Stimulated activated CD4-positive, alpha-beta T cell treated with anti-CD3 and anti-CD28 coated beads, Interleukin-12 subunit alpha, Interleukin-12 subunit beta, amount 100 ng/mL, for 48 hours (primary cell): ENCODE measurements around the gene SCGB2A2.

Source experiments
- DNase-seq, 3 donors: peaks; one replicate each; pipeline ENCODE4 v3.0.0-alpha.2; 2020; ENCODE audit warnings: low read depth in 2 of 3, low spot score in 1 of 3

Gene SCGB2A2

GRCh38 chr11:62269654-62270278 is at the start of gene SCGB2A2:
SCGB2A2 (plus strand) TSS chr11:62270158; CDS start chr11:62270217, 59 bp downstream.
- no peak for DNase-seq

GRCh38 chr11:62221498-62221897 is 48.5 kb upstream of the SCGB2A2 start:
- no peak for DNase-seq

- DNase-seq: no peak
Measured at GRCh38 chr11:62223095-62223494, 46.9 kb upstream of the SCGB2A2 start.

GRCh38 chr11:62233730-62234129 is 36.2 kb upstream of the SCGB2A2 start:
- no peak for DNase-seq

GRCh38 chr11:62236187-62236586 is 33.8 kb upstream of the SCGB2A2 start:
- DNase-seq: no peak

- DNase-seq: no peak
Measured at GRCh38 chr11:62237499-62237898, 32.5 kb upstream of the SCGB2A2 start.

GRCh38 chr11:62238151-62238550 is 31.8 kb upstream of the SCGB2A2 start:
- DNase-seq: no peak

GRCh38 chr11:62241095-62241494 is 28.9 kb upstream of the SCGB2A2 start:
- no peak for DNase-seq

- no peak for DNase-seq
Measured at GRCh38 chr11:62242021-62242420, 27.9 kb upstream of the SCGB2A2 start, which contains the start of gene SCGB1D2. SCGB1D2 (plus strand) TSS chr11:62242239; CDS start chr11:62242308, 69 bp downstream.

- peak in 1 of 3 donors; percentile 6 for DNase-seq
Measured at GRCh38 chr11:62245271-62245753, 24.6 kb upstream of the SCGB2A2 start.

- DNase-seq: no peak
Measured at GRCh38 chr11:62251698-62252097, 18.3 kb upstream of the SCGB2A2 start.

- no peak for DNase-seq
Measured at GRCh38 chr11:62253999-62254542, 15.9 kb upstream of the SCGB2A2 start.

- DNase-seq: no peak
Measured at GRCh38 chr11:62256281-62256680, 13.7 kb upstream of the SCGB2A2 start.

GRCh38 chr11:62260261-62260953 is 9.6 kb upstream of the SCGB2A2 start:
- no peak for DNase-seq

GRCh38 chr11:62264004-62264403 is 6.0 kb upstream of the SCGB2A2 start:
- no peak for DNase-seq

- peak in 1 of 3 donors; percentile 8 for DNase-seq
Measured at GRCh38 chr11:62266558-62266957, 3.4 kb upstream of the SCGB2A2 start.

- DNase-seq: no peak
Measured at GRCh38 chr11:62267050-62267449, 2.9 kb upstream of the SCGB2A2 start.

GRCh38 chr11:62267576-62267975 is 2.4 kb upstream of the SCGB2A2 start:
- DNase-seq: no peak

GRCh38 chr11:62273284-62273683 is 3.3 kb downstream of the SCGB2A2 start:
- DNase-seq: no peak

- no peak for DNase-seq
Measured at GRCh38 chr11:62273789-62274275, 3.9 kb downstream of the SCGB2A2 start.

GRCh38 chr11:62280452-62280851 is 10.5 kb downstream of the SCGB2A2 start:
- DNase-seq: no peak

GRCh38 chr11:62295504-62295903 is 25.5 kb downstream of the SCGB2A2 start:
- no peak for DNase-seq
